PFSK-1 (cell line): ENCODE measurements around the gene GRM4. TPM values are rescaled to one million over a fixed set of nuclear protein-coding genes. Genes with fewer than 3 reads are reported as not detected.

ENCODE experiments used
- FOXP2 ChIP-seq: optimal IDR thresholded peaks from 2 replicates; pipeline ENCODE3; 2011; ENCODE audit warnings: borderline replicate concordance, control low read depth, inconsistent platforms; ENCODE audit not compliant: insufficient read depth; ENCODE audit errors: extremely low read length, extremely low read depth
- POLR2AphosphoS5 ChIP-seq: IDR thresholded peaks from 2 replicates; pipeline ENCODE4 v1.6.1; 2012; ENCODE audit warnings: low read depth, mild to moderate bottlenecking, control low read depth, low read length, moderate library complexity
- SIN3A ChIP-seq: IDR thresholded peaks from 2 replicates; pipeline ENCODE4 v1.6.1; 2012; ENCODE audit warnings: mild to moderate bottlenecking, low read length, moderate library complexity, borderline replicate concordance; ENCODE audit not compliant: insufficient read depth
- TAF1 ChIP-seq: IDR thresholded peaks from 2 replicates; pipeline ENCODE4 v1.6.1; 2012; ENCODE audit warnings: low read length, control low read depth, borderline replicate concordance; ENCODE audit not compliant: insufficient read depth
- polyA plus RNA-seq: library from polyadenylated mRNA; unstranded; fragments of >200 nt; gene quantifications from one replicate; pipeline ENCODE4 v1.2.1, GENCODE V29; 2012; ENCODE audit warnings: low read depth, missing spikeins; ENCODE audit not compliant: insufficient read length
- TF ChIP-seq, protein P1 (sequence below), 2 experiments: IDR thresholded peaks; 2 replicates each; pipeline versions ENCODE4 v1.6.1 to v1.8.0; 2011 to 2012; ENCODE audit warnings: low read depth in 2 of 2, low read length in 2 of 2, control low read depth in 1 of 2, inconsistent platforms in 1 of 2, mild to moderate bottlenecking in 1 of 2, moderate library complexity in 1 of 2; ENCODE audit not compliant: insufficient read depth in 1 of 2

Gene GRM4
- polyA plus RNA-seq: not detected

GRCh38 chr6:34146021-34146782, at the start of gene GRM4:
TSS of gene GRM4 (minus strand) at chr6:34146087. CDS start at chr6:34133496, 12,591 bp downstream.
- no peak for TF ChIP-seq POLR2AphosphoS5
- no peak for TF ChIP-seq TAF1
- no peak for TF ChIP-seq SIN3A
- TF ChIP-seq FOXP2: no peak

DNA sequence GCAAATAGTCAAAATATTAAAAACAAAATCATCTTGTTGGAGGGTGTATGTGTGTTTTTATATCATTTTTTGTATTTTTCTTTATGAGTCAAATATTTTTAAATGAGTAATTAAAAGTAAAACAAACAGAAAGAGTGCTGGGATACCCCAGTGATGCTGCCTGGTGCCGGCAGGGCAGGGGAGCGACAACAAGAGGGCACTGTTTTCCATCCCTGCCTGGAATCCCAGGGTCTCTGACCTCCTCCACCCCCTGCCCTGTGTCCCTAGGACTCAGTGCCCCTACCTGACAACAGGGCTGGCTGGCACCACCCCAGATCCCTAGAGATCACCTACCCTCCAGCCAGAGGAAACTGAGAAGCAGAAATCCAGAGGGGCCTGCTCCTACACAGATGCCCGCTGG, 48.9 kb upstream of the GRM4 start:
- TF ChIP-seq FOXP2 (no peak), SIN3A (no peak), TAF1 (no peak), POLR2AphosphoS5 (no peak)
- TF ChIP-seq, protein P1, sequence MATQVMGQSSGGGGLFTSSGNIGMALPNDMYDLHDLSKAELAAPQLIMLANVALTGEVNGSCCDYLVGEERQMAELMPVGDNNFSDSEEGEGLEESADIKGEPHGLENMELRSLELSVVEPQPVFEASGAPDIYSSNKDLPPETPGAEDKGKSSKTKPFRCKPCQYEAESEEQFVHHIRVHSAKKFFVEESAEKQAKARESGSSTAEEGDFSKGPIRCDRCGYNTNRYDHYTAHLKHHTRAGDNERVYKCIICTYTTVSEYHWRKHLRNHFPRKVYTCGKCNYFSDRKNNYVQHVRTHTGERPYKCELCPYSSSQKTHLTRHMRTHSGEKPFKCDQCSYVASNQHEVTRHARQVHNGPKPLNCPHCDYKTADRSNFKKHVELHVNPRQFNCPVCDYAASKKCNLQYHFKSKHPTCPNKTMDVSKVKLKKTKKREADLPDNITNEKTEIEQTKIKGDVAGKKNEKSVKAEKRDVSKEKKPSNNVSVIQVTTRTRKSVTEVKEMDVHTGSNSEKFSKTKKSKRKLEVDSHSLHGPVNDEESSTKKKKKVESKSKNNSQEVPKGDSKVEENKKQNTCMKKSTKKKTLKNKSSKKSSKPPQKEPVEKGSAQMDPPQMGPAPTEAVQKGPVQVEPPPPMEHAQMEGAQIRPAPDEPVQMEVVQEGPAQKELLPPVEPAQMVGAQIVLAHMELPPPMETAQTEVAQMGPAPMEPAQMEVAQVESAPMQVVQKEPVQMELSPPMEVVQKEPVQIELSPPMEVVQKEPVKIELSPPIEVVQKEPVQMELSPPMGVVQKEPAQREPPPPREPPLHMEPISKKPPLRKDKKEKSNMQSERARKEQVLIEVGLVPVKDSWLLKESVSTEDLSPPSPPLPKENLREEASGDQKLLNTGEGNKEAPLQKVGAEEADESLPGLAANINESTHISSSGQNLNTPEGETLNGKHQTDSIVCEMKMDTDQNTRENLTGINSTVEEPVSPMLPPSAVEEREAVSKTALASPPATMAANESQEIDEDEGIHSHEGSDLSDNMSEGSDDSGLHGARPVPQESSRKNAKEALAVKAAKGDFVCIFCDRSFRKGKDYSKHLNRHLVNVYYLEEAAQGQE (IDR thresholded peaks at IDR 0.05; ENCODE audit: insufficient read depth in 1 of 2, low read depth in 2 of 2, low read length in 2 of 2): no peak

DNA sequence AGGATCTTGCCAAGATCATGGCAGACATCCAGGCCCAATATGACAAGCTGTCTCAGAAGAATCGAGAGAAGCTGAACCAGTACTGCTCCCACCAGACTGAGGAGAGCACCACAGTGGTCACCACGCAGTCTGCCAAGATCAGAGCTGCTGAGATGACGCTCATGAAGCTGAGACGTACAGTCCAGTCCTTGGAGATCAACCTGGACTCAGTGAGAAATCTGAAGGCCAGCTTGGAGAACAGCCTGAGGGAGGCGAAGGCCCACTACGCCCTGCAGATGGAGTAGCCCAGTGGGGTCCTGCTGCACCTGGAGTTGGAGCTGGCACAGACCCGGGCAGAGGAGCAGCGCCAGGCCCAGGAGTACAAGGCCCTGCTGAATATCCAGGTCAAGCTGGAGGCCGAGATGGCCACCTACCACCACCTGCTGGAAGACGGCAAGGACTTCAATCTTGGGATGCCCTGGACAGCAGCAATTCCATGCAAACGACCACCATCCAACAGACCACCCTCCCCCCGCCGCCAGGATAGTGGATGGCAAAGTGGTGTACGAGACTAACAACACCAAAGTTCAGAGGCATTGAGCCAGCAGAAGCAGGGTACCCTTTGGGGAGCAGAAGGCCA, 44.7 kb upstream of the GRM4 start:
- TF ChIP-seq, protein P1 (IDR thresholded peaks at IDR 0.05; ENCODE audit: insufficient read depth in 1 of 2, low read depth in 2 of 2, low read length in 2 of 2): no peak
- TF ChIP-seq POLR2AphosphoS5 (no peak), SIN3A (no peak), TAF1 (no peak), FOXP2 (no peak)

- TF ChIP-seq SIN3A (no peak), POLR2AphosphoS5 (no peak), TAF1 (no peak), FOXP2 (no peak)
- TF ChIP-seq, protein P1 (IDR thresholded peaks at IDR 0.05; ENCODE audit: insufficient read depth in 1 of 2, low read depth in 2 of 2, low read length in 2 of 2): no peak
These were observed 44.1 kb upstream of the GRM4 start for GRCh38 chr6:34189806-34190503.

DNA sequence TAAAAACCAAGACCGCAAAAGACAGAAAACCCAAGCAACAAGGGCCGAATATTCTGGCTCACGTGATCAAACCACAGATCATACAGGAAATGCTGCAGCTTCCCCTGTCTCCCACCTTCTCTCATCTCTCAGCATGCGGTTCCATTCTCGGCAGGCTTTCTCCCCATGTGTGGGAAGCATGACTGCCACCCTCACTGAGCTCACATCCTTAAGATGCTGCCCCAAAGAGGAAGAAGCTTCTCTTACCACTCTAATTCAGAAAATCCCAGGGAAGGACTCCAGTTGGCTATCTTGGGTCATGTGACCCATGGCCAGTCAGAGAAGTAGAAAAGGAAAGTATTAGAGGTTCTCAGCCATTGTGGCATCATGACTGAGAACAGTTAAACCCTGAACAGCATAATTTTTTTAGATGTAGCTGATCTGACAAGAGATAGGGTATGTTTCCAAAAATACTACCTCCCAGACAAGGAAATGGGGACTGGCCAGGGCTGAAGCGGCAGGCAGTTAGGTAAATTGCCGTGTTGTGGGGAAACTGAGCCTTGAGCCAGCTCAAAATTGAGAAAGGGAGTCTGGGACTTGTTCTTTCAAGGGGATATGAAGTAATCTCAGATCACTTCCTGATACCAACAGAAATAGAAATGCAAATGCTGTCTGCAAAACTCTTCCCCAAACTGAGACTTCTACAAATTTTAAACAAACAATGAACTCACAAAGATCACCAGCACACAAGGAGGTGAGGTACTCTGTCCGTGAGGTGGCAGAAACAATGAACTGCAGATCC, 37.1 kb upstream of the GRM4 start:
- TF ChIP-seq TAF1 (no peak), FOXP2 (no peak), POLR2AphosphoS5 (no peak), SIN3A (no peak)
- TF ChIP-seq, protein P1 (IDR thresholded peaks at IDR 0.05; ENCODE audit: insufficient read depth in 1 of 2, low read depth in 2 of 2, low read length in 2 of 2): no peak
